ENCODE data around the gene GOLGB1. TPM values are rescaled to one million over a fixed set of nuclear protein-coding genes. Genes with fewer than 3 reads are reported as not detected.

The GOLGB1 gene
- total RNA-seq, 2 experiments from 2014 or later: 27.4 to 31.7 TPM

Other genes starting within 250 kb of the GOLGB1 start
- gene POLQ, start 203.8 kb downstream of the GOLGB1 start, total RNA-seq: 10 to 100 TPM; 29.0 to 32.1 TPM
- gene ARGFX, start 181.8 kb downstream of the GOLGB1 start, total RNA-seq: not detected
- not detected for gene FBXO40, start 156.4 kb downstream of the GOLGB1 start, total RNA-seq
- 100 to 1,000 TPM; 339 to 350 TPM for gene HCLS1, start 88.8 kb downstream of the GOLGB1 start, total RNA-seq
- gene IQCB1, start 85.3 kb upstream of the GOLGB1 start, total RNA-seq: 10 to 100 TPM; 28.4 to 34.0 TPM
- 10 to 100 TPM in 1 of 2 experiments, 1 to 10 TPM in 1; 9.4 to 11.7 TPM for gene EAF2, start 85.5 kb upstream of the GOLGB1 start, total RNA-seq
- 1 to 10 TPM; 2.2 TPM for gene SLC15A2, start 144.7 kb upstream of the GOLGB1 start, total RNA-seq

Measured in activated CD4-positive, alpha-beta T cell treated with anti-CD3 and anti-CD28 coated beads, Interleukin-2, amount 10 ng/mL, durations not matched to agents 7 days and 5 days (primary cell).